Caco-2 (cell line): ENCODE measurements around the gene LSG1. TPM values are rescaled to one million over a fixed set of nuclear protein-coding genes. Genes with fewer than 3 reads are reported as not detected.

ENCODE experiments used
- BruUV-seq: library from RNA; stranded (reverse); fragments of 400-500 nt; replicated peaks from 2 replicates; lab custom pipeline; 2021; lab: Mats Ljungman, UMichigan
- CTCF ChIA-PET: fragments of 300-600 bp; sonication (Branson Sonifier 250); formaldehyde crosslinking; loops from one replicate; lab custom pipeline; 2022; ENCODE audit warnings: antibody characterized with exemption; lab: Charles Lee
- POLR2A ChIA-PET: fragments of 300-600 bp; sonication (Branson Sonifier 250); formaldehyde crosslinking; loops from one replicate; lab custom pipeline; 2022; ENCODE audit warnings: antibody characterized with exemption; lab: Charles Lee
- DNase-seq, 2 experiments: peaks; one replicate each; pipeline versions ENCODE4 v3.0.0 to v3.0.0-alpha.2; 2020 to 2022
- H3K27me3 ChIP-seq: replicated peaks from 2 replicates; pipeline ENCODE4 v1.6.0; 2011; ENCODE audit warnings: low read length; ENCODE audit not compliant: control insufficient read depth, insufficient read depth
- H3K36me3 ChIP-seq: 2 replicates; pipeline ENCODE4 v1.5.1; 2011; ENCODE audit warnings: low read length; ENCODE audit not compliant: control insufficient read depth, insufficient read depth
- H3K4me1 ChIP-seq: fragments of 250-450 bp; sonication (Bioruptor Pico); 2 replicates; pipeline ENCODE4 v1.5.1; 2020; ENCODE audit warnings: mild to moderate bottlenecking
- H3K4me3 ChIP-seq: 2 replicates; pipeline ENCODE4 v1.5.1; 2011; ENCODE audit warnings: low read depth, mild to moderate bottlenecking, control low read depth, low read length
- H3K9me3 ChIP-seq: fragments of 250-450 bp; sonication (Bioruptor Pico); 2 replicates; pipeline ENCODE4 v1.5.1; 2020; ENCODE audit warnings: mild to moderate bottlenecking, moderate library complexity
- H3K27ac Mint-ChIP-seq: one replicate; pipeline ENCODE4 v1.8.0; 2022; ENCODE audit warnings: mixed read lengths; ENCODE audit not compliant: unreplicated experiment
- H3K27me3 Mint-ChIP-seq: one replicate; pipeline ENCODE4 v1.8.0; 2022; ENCODE audit warnings: mixed read lengths; ENCODE audit not compliant: insufficient read depth, unreplicated experiment
- H3K36me3 Mint-ChIP-seq: one replicate; pipeline ENCODE4 v1.8.0; 2022; ENCODE audit warnings: mild to moderate bottlenecking, mixed read lengths; ENCODE audit not compliant: insufficient read depth, unreplicated experiment
- H3K4me1 Mint-ChIP-seq: one replicate; pipeline ENCODE4 v1.8.0; 2022; ENCODE audit warnings: low read depth, mixed read lengths; ENCODE audit not compliant: unreplicated experiment
- H3K4me3 Mint-ChIP-seq: one replicate; pipeline ENCODE4 v1.8.0; 2022; ENCODE audit warnings: mild to moderate bottlenecking, moderate library complexity, mixed read lengths; ENCODE audit not compliant: unreplicated experiment
- H3K9me3 Mint-ChIP-seq: one replicate; pipeline ENCODE4 v1.8.0; 2022; ENCODE audit warnings: mixed read lengths; ENCODE audit not compliant: unreplicated experiment
- CTCF ChIP-seq, 2 experiments: fragments of 200-600 bp in 1 of 2; IDR thresholded peaks; 1 replicate in 1 of 2; 2 replicates in 1 of 2; pipeline versions ENCODE4 v1.5.1 to v1.8.0; 2011 to 2022; ENCODE audit warnings: antibody characterized with exemption in 1 of 2, control low read depth in 1 of 2, inconsistent platforms in 1 of 2, low read depth in 1 of 2, low read length in 1 of 2, mild to moderate bottlenecking in 1 of 2, moderate library complexity in 1 of 2; ENCODE audit not compliant: insufficient read depth in 1 of 2, severe bottlenecking in 1 of 2, unreplicated experiment in 1 of 2
- intact Hi-C: fragments of 100-400 bp; cut with micrococcal nuclease; formaldehyde crosslinking; loops from one replicate; pipeline ENCODE4 v1.10.0; 2022; ENCODE audit not compliant: unreplicated experiment
- total RNA-seq: library from RNA; stranded (reverse); gene quantifications from 2 replicates; pipeline ENCODE4 v1.2.3, GENCODE V29; 2022

The LSG1 gene
- total RNA-seq, 1 experiment from 2014 or later: 48.0 TPM

- intact Hi-C loops: no loop called here
- Histone ChIP-seq H3K4me3 (no peak overlapping the region), H3K36me3 (no peaks in the 10 kb centered on the region), H3K4me1 (no peaks in the 10 kb centered on the region), H3K27me3 (no peaks in the 10 kb centered on the region), H3K9me3 (no peaks in the 10 kb centered on the region)
- Mint-ChIP-seq H3K27me3 (no peaks in the 10 kb centered on the region), H3K4me3 (no peak overlapping the region), H3K9me3 (no peaks in the 10 kb centered on the region), H3K27ac (no peak overlapping the region), H3K4me1 (peaks cover 19% of the 10 kb centered on the region), H3K36me3 (no peaks in the 10 kb centered on the region)
- TF ChIP-seq CTCF (IDR thresholded peaks at IDR 0.05; ENCODE audit: insufficient read depth in 1 of 2, low read depth in 1 of 2, low read length in 1 of 2, severe bottlenecking in 1 of 2, unreplicated experiment in 1 of 2): no peak
- POLR2A ChIA-PET: no interaction called here
- no TSS peak for BruUV-seq
- no peak for DNase-seq
- CTCF ChIA-PET: no interaction called here
Measured at GRCh38 chr3:194702545-194702944, 30.6 kb upstream of the LSG1 start.

DNA sequence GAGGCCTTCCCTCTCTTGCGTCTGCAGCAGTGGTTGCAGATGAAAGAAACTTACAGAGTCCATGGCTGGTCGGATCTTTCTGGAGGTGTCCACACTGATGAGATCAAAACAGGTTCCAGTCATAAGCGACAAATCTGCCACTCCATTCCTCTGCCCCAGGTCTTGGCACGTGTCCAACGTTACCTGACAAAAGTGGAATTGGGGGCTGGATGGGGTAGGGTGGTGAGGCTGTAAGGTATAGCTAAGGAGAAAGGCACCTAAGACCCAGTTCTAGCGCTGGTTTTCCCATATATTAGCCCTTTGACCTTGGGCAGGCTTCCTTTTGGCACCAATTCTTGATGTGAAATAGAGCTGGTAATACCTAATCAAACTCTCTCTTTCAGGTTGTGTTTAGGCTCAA, 24.7 kb upstream of the LSG1 start:
- CTCF ChIA-PET: no interaction called here
- Mint-ChIP-seq H3K4me1 (peaks cover 14% of the 10 kb centered on the region), H3K9me3 (peaks cover 9% of the 10 kb centered on the region), H3K27ac (no peak overlapping the region), H3K36me3 (no peaks in the 10 kb centered on the region), H3K27me3 (no peaks in the 10 kb centered on the region), H3K4me3 (no peak overlapping the region)
- H3K27me3 ChIP-seq: no peaks in the 10 kb centered on the region
- H3K9me3 ChIP-seq: no peaks in the 10 kb centered on the region
- no peaks in the 10 kb centered on the region for H3K36me3 ChIP-seq
- DNase-seq: no peak
- no peaks in the 10 kb centered on the region for H3K4me1 ChIP-seq
- no peak for TF ChIP-seq CTCF (IDR thresholded peaks at IDR 0.05; ENCODE audit: insufficient read depth in 1 of 2, low read depth in 1 of 2, low read length in 1 of 2, severe bottlenecking in 1 of 2, unreplicated experiment in 1 of 2)
- H3K4me3 ChIP-seq: no peak overlapping the region
- no TSS peak for BruUV-seq
- intact Hi-C loops: no loop called here
- POLR2A ChIA-PET: no interaction called here

- H3K27me3 Mint-ChIP-seq: no peaks in the 10 kb centered on the region
- no peak for TF ChIP-seq CTCF (IDR thresholded peaks at IDR 0.05; ENCODE audit: insufficient read depth in 1 of 2, low read depth in 1 of 2, low read length in 1 of 2, severe bottlenecking in 1 of 2, unreplicated experiment in 1 of 2)
- H3K4me3 Mint-ChIP-seq: no peak overlapping the region
- Histone ChIP-seq H3K4me3 (no peak overlapping the region), H3K9me3 (no peaks in the 10 kb centered on the region), H3K36me3 (no peaks in the 10 kb centered on the region), H3K27me3 (no peaks in the 10 kb centered on the region), H3K4me1 (no peaks in the 10 kb centered on the region; the same call in 1 of the 2 replicates)
- ChIA-PET CTCF (no interaction called here), POLR2A (no interaction called here)
- H3K9me3 Mint-ChIP-seq: peaks cover 9% of the 10 kb centered on the region
- BruUV-seq: no TSS peak
- no peak for DNase-seq
- peaks cover 20% of the 10 kb centered on the region for H3K4me1 Mint-ChIP-seq
- no peaks in the 10 kb centered on the region for H3K36me3 Mint-ChIP-seq
- intact Hi-C loops: no loop called here
- no peak overlapping the region for H3K27ac Mint-ChIP-seq
Measured at GRCh38 chr3:194691481-194692283, 19.7 kb upstream of the LSG1 start.
